WTC11 (cell line): Measurements from ENCODE around the gene HAGHL. TPM values are rescaled to one million over a fixed set of nuclear protein-coding genes. Genes with fewer than 3 reads are reported as not detected.

ENCODE experiments used
- ATAC-seq: fragments of 200-7000 bp; cut with Tn5 transposase; 2 replicates; pipeline ENCODE4 v1.10.0; 2021; ENCODE audit warnings: mild to moderate bottlenecking, moderate library complexity
- CTCF ChIA-PET: fragments of 300-600 bp; sonication (Branson Sonifier 250); formaldehyde crosslinking; loops from one replicate; lab custom pipeline; 2021; ENCODE audit warnings: antibody characterized with exemption; lab: Charles Lee
- POLR2A ChIA-PET: fragments of 350-600 bp; sonication (Branson Sonifier 250); formaldehyde crosslinking; loops from one replicate; lab custom pipeline; 2021; ENCODE audit warnings: antibody characterized with exemption; lab: Charles Lee
- DNase-seq: peaks from one replicate; pipeline ENCODE4 v3.0.0; 2021; ENCODE audit warnings: low spot score
- H3K27ac Mint-ChIP-seq: 2 replicates; pipeline ENCODE4 v1.8.0; 2021; ENCODE audit warnings: mixed read lengths
- H3K27me3 Mint-ChIP-seq: 2 replicates; pipeline ENCODE4 v1.8.0; 2021; ENCODE audit warnings: low read depth, mild to moderate bottlenecking, moderate library complexity, mixed read lengths
- H3K36me3 Mint-ChIP-seq: 2 replicates; pipeline ENCODE4 v1.8.0; 2021; ENCODE audit warnings: mixed read lengths
- H3K4me1 Mint-ChIP-seq: 2 replicates; pipeline ENCODE4 v1.8.0; 2022; ENCODE audit warnings: mixed read lengths
- H3K4me3 Mint-ChIP-seq: 2 replicates; pipeline ENCODE4 v1.8.0; 2021; ENCODE audit warnings: mild to moderate bottlenecking, moderate library complexity, mixed read lengths
- H3K9me3 Mint-ChIP-seq: 2 replicates; pipeline ENCODE4 v1.8.0; 2021; ENCODE audit warnings: mixed read lengths
- AFF4 ChIP-seq: sonication (generic); formaldehyde crosslinking; IDR thresholded peaks from 2 replicates; pipeline ENCODE4 v1.8.1; 2023; ENCODE audit warnings: mild to moderate bottlenecking, missing genetic modification reagents, borderline replicate concordance
- AR ChIP-seq: fragments of 250-450 bp; sonication (Bioruptor Pico); IDR thresholded peaks from 2 replicates; pipeline ENCODE4 v1.9.0; 2021; ENCODE audit warnings: mild to moderate bottlenecking
- ATF6 ChIP-seq: sonication (generic); formaldehyde crosslinking; IDR thresholded peaks from 2 replicates; pipeline ENCODE4 v1.8.1; 2023; ENCODE audit warnings: mild to moderate bottlenecking, missing genetic modification reagents
- CREB1 ChIP-seq: sonication (generic); formaldehyde crosslinking; IDR thresholded peaks from 2 replicates; pipeline ENCODE4 v1.8.0; 2023; ENCODE audit warnings: mild to moderate bottlenecking, missing genetic modification reagents
- CREM ChIP-seq: sonication (generic); formaldehyde crosslinking; IDR thresholded peaks from 2 replicates; pipeline ENCODE4 v1.8.1; 2022; ENCODE audit warnings: mild to moderate bottlenecking, missing genetic modification reagents, moderate library complexity
- CTCF ChIP-seq: fragments of 200-600 bp; IDR thresholded peaks from 2 replicates; pipeline ENCODE4 v1.8.0; 2022; ENCODE audit warnings: antibody characterized with exemption
- E2F1 ChIP-seq: sonication (generic); formaldehyde crosslinking; IDR thresholded peaks from 2 replicates; pipeline ENCODE4 v1.8.0; 2022; ENCODE audit warnings: mild to moderate bottlenecking, missing genetic modification reagents
- EMX1 ChIP-seq: fragments of 250-450 bp; sonication (Bioruptor Pico); IDR thresholded peaks from 2 replicates; pipeline ENCODE4 v1.8.0; 2021; ENCODE audit warnings: mild to moderate bottlenecking
- ESRRA ChIP-seq: sonication (generic); formaldehyde crosslinking; IDR thresholded peaks from 2 replicates; pipeline ENCODE4 v1.8.1; 2022; ENCODE audit warnings: mild to moderate bottlenecking, missing genetic modification reagents, borderline replicate concordance
- ETV6 ChIP-seq: sonication (generic); formaldehyde crosslinking; IDR thresholded peaks from 2 replicates; pipeline ENCODE4 v1.8.1; 2022; ENCODE audit warnings: mild to moderate bottlenecking, missing genetic modification reagents
- MLX ChIP-seq: sonication (generic); formaldehyde crosslinking; IDR thresholded peaks from 2 replicates; pipeline ENCODE4 v1.8.1; 2023; ENCODE audit warnings: mild to moderate bottlenecking, missing genetic modification reagents, moderate library complexity
- NFYB ChIP-seq: sonication (generic); formaldehyde crosslinking; conservative IDR thresholded peaks from 2 replicates; pipeline ENCODE4 v1.8.0; 2022; ENCODE audit warnings: low read depth, missing genetic modification reagents
- PREB ChIP-seq: sonication (generic); formaldehyde crosslinking; IDR thresholded peaks from 2 replicates; pipeline ENCODE4 v1.8.1; 2022; ENCODE audit warnings: mild to moderate bottlenecking, missing genetic modification reagents, moderate library complexity, borderline replicate concordance
- PRRX2 ChIP-seq: fragments of 250-450 bp; sonication (Bioruptor Pico); IDR thresholded peaks from 2 replicates; pipeline ENCODE4 v1.8.0; 2021; ENCODE audit warnings: mild to moderate bottlenecking
- SP1 ChIP-seq: sonication (generic); formaldehyde crosslinking; conservative IDR thresholded peaks from 2 replicates; pipeline ENCODE4 v1.8.1; 2022; ENCODE audit warnings: missing genetic modification reagents
- TP53 ChIP-seq: sonication (generic); formaldehyde crosslinking; IDR thresholded peaks from 2 replicates; pipeline ENCODE4 v1.8.1; 2023; ENCODE audit warnings: mild to moderate bottlenecking, missing genetic modification reagents
- ZBTB21 ChIP-seq: sonication (generic); formaldehyde crosslinking; IDR thresholded peaks from 2 replicates; pipeline ENCODE4 v1.8.1; 2023; ENCODE audit warnings: mild to moderate bottlenecking, missing genetic modification reagents, borderline replicate concordance
- ZNF416 ChIP-seq: fragments of 250-450 bp; sonication (Bioruptor Pico); IDR thresholded peaks from 2 replicates; pipeline ENCODE4 v1.9.0; 2021; ENCODE audit warnings: mild to moderate bottlenecking, inconsistent platforms
- total RNA-seq: library from RNA; stranded (reverse); gene quantifications from 3 replicates; pipeline ENCODE4 v1.2.3, GENCODE V29; 2021

HAGHL gene
- total RNA-seq, 1 experiment from 2014 or later = 41.7 TPM

GRCh38 chr16:692356-693108, 34.4 kb upstream of the HAGHL start:
- CTCF ChIA-PET = interaction anchor here (0.5 to 2.5 kb wide), 4 partner anchors 14 to 44 kb away, joined by 3 to 8 read pairs (median 6); partner anchors contain the start of gene RHOT2
- no peak overlapping the region for H3K27ac Mint-ChIP-seq
- TF ChIP-seq ZBTB21 = no peak
- no peak for TF ChIP-seq PRRX2
- TF ChIP-seq SP1 (CRISPR knock-in tag) = no peak
- TF ChIP-seq PREB (CRISPR knock-in tag) = no peak
- no peak for TF ChIP-seq E2F1 (CRISPR knock-in tag)
- no peak for TF ChIP-seq AR
- TF ChIP-seq ZNF416 (CRISPR knock-in tag) = no peak
- TF ChIP-seq TP53 = no peak
- no peak for TF ChIP-seq CREM (CRISPR knock-in tag)
- no peak for TF ChIP-seq ESRRA (CRISPR knock-in tag)
- TF ChIP-seq AFF4 (CRISPR knock-in tag) = no peak
- no peak for TF ChIP-seq NFYB (CRISPR knock-in tag)
- no peak for TF ChIP-seq CREB1 (CRISPR knock-in tag)
- TF ChIP-seq CTCF = no peak
- TF ChIP-seq ETV6 (CRISPR knock-in tag) = no peak
- no peak for TF ChIP-seq EMX1 (CRISPR knock-in tag)
- TF ChIP-seq MLX (CRISPR knock-in tag) = no peak
- TF ChIP-seq ATF6 (CRISPR knock-in tag) = no peak

More at GRCh38 chr16:692356-693108, 34.4 kb upstream of the HAGHL start:
- ATAC-seq = no peak
- Mint-ChIP-seq H3K9me3 (no peaks in the 10 kb centered on the region), H3K36me3 (no peaks in the 10 kb centered on the region), H3K4me1 (peaks cover 8% of the 10 kb centered on the region), H3K4me3 (peak overlapping the region; percentile 0; the same call in 1 of the 2 replicates), H3K27me3 (peaks cover 51% of the 10 kb centered on the region)
- no peak for DNase-seq
- POLR2A ChIA-PET = no interaction called here
